KG1 (cell line): Measurements from ENCODE around the gene MRNIP.

Experiments used
- DNase-seq: peaks from one replicate; lab custom pipeline; 2025; lab: John Stamatoyannopoulos, UW

Gene MRNIP

DNA sequence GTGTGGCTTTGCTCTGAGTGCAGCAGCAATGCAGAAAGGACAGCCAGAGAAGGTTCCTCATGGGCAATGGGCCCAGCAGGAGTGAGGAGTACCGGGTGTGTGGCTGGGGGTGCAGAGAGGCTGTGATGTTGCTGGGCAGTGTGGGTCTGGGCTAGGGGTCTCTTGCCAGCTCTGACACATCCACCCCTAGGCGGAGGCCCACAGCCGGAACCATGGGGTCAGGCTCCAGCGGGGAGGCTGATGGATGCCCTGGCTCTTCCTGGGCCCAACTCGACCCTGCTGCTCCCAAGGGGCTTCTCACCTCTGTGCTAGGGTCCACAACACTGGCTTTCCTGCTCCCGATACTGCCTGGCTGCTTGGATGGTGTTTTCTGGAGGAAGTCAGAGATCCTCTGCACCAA is 29.2 kb upstream of the MRNIP start:
- no peak for DNase-seq

DNA sequence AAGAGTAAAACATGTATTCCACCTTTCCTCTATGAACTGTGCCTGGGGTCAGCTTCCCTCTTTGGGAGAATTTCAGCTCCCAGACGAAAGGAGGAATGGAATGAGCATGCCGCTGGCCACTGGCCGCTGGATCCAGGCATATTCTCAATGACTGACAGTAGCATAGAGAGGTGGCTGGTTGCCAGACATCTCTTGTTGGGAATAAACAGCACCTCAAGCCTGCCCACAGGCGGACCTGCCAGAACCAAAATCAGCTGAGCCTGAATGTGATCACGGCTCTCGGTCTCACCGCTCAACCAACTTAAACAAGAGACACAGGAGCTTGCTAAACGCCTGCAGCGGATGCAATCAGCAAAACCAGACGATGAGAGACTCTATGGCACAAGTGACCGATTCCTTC is 28.5 kb upstream of the MRNIP start:
- no peak for DNase-seq

DNA sequence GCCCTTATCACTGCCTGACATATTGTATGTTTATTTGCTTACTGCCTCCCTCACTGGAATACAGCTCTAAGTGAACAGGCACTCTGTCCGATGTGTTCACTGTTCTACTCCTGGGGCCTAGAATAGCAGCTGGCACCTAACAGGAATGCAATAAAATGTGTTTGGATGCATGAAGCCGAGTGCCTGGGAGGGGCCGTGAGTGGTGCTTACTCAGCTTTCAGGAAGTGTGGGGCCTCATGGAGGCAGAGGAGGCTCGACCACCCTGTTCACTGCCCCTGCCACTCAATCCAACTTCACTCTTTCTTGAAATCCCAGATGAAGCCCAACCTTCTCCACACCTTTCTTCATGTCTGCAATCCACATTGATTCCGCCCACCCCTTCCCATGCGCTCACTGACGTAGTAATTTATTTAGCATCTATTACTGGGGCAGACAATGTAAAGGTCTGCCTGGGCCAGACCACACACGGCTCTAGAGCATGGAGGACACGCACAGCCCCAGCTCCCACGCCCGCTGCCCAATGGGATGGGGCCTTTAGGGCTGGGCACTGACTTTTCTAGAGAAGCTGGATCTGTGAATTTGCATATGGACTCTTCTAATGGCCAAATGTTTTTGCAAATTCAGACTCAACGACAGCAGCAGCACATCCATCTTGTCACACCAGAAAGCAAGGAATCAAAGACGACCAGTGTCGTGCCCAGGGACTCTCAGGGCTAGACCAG is 27.7 kb upstream of the MRNIP start:
- DNase-seq = no peak

DNA sequence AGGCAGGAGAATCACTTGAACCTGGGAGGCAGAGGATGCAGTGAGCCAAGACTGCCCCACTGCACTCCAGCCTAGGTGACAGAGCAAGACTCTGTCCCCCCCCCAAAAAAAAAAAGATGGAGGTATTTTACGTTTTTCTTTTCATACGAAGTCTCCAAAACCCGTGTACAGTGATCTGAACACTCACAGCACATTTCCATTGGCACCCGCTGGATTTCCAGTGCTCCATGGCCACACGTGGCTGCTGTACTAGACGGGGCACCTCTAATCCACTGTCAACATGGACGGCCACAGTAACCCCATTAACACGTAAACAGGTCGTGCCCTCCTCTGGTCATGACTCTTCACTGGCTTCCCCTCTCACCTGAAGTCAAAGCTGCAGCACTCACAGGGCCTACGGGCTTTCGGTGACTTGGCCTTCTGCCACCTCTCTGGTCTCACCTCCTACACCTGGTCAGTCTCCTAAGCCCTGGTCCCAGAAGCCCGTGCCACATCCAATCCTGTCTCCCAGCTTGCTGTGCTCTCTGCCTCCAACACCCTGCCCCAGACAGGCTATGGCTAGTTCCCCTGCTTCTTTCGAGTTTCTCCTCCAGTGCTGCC is 27.0 kb upstream of the MRNIP start:
- DNase-seq = no peak

DNA sequence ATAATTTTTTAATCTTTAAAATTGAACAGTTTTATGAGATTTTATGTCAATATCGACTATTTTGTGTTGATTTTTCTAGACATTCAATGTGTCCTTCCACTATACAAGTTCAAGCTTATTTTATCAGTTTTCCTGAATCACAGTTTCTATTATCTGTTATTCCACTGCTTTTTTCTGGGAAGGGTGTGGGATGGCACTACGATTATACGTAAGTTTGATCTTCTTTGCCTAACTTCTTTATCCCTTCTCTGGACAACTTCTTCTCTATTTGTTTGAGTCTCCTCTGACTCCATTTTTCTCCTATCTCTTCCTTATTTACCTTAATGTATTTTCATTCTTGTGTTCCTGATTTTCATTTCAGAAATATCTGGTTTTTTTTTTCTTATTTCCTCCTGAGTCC is 24.5 kb upstream of the MRNIP start:
- no peak for DNase-seq

DNA sequence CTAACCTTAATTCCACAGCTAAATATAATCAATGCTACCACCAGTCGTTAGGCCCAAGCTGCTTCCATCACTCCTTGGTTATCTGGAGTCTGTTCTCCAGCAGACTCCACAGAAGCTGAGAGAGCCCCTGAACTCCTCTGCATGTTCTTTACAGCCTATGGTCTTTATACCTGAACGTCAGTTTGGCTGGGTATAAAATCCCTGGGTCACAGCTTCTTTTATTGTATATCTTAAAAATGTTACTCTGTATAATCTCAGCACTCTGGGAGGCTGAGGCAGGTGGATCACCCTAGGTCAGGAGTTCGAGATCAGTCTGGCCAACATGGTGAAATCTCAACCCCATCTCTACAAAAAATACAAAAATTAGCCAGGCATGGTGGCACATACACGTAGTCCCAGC is 23.7 kb upstream of the MRNIP start:
- no peak for DNase-seq

DNA sequence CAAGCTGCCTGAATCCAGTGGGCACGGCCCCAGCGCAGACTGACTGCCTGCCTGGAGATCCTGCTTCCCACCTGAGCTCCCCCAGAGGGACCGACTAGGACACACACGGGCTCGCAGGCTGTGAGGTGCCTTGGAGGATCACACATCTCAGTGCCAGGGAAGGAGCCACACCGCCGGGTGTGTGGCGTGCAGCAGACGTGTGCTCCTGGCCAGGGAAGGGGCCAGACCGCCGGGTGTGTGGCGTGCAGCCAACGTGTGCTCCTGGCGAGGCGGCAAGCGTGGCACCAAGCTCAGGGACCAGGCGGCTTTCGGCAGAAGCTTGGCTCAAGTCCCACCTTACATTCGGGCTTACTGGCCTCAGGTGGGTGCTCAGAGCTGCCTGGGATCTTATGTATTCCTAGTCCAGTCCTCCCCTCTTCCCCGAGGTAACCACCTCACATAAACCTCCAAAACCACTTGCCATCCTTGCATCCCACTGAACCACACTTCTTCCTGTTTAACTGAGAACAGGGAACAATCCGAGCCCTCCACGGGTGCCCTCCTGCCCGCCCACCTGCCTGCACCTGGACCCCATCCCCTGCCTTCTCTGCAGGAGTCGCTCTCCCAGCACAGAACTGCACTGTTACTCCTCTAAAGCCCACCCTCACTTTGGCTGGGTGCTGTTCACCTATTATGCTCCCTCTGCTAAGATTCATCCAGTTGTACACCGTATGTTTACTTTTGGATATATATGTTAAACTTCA is 22.4 kb upstream of the MRNIP start:
- DNase-seq = no peak

DNA sequence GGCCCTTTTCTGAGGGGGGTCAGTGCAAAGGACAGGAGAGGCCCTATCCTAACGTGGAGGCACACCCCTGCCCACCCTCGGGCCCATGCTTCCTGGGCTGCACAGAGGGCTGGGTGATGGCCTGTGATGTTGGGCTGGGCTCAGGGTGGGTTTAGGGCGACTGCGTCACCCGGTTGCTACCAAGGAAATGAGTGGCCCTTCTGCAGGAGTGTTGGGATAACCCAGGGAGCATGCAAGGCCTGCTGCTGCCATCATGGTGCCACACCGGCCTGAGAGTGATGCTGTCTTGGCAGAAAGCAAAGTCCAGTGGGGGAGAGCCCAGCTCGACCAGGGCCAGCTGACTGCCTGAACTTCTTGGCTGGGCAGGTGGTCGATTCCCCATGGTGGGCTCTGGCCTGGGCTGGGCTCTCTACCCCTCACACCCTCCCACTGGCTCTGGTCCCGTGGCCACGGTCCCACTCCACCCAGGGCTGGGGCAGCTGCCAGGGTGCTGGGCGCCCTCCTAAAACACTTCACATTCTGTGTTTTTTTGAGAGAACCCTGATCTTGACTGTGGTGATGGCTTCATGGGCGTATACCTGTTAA is 21.5 kb upstream of the MRNIP start:
- DNase-seq = no peak

DNA sequence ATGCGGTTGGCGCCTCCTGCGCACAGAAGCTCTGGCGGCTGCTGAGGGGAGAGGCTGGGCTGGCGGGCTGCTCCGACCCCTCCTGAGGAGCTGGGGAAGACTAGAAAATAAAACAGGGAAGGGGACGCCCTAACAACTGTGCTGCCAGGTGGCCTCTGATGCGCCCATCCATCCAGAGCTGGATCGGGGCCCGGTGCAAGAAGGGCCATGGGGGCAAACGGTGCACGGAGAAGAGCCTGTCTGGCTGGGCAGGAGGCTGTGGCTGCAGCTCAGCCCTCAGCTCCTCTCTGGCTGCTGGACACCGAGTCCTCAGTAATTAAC is 21.0 kb upstream of the MRNIP start:
- no peak for DNase-seq

- no peak for DNase-seq
Measured at GRCh38 chr5:179879003-179879689, 20.5 kb upstream of the MRNIP start.

GRCh38 chr5:179878222-179879002 is 19.8 kb upstream of the MRNIP start:
- DNase-seq = no peak

GRCh38 chr5:179876610-179876952 is 18.0 kb upstream of the MRNIP start:
- no peak for DNase-seq

DNA sequence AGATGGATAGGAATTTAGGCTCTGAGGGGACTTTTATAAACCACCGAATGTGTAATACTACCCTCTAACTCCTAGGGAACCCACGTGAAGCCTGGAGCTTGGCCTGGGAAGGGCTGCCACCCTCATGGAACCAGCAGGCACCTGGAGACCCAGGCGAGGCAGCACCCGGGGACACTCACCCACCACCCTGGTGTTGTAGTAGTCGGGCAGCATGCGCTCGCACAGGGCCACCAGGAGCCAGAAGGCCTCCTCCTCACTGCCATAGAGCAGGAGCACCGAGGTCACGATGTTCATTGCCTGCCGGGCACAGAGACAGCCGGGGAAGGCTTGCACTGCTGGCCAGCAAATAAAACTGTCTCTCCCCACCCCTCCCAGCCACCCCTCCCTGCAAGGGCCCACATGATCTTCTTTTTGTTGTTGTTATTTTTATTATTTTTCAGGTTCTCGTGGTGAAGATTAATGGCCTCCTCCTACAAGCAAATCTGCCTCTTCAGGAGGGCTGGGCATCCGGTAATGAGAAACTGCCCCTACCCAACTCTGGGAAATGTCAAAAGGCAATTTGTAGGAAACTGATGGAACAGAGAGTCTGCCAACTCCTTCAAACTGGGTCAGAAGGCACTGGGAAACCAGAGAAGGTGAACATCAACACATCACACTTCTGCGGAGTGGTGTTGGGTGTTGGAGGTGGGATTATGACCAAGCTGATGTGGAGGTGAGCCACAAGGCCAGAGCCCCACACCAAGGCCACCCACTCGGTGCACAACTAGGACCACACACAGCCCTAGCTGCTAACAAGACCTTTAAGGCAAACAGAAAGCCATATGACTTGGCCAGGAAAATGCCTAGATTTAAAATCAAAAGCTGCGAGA is 17.4 kb upstream of the MRNIP start:
- no peak for DNase-seq

DNA sequence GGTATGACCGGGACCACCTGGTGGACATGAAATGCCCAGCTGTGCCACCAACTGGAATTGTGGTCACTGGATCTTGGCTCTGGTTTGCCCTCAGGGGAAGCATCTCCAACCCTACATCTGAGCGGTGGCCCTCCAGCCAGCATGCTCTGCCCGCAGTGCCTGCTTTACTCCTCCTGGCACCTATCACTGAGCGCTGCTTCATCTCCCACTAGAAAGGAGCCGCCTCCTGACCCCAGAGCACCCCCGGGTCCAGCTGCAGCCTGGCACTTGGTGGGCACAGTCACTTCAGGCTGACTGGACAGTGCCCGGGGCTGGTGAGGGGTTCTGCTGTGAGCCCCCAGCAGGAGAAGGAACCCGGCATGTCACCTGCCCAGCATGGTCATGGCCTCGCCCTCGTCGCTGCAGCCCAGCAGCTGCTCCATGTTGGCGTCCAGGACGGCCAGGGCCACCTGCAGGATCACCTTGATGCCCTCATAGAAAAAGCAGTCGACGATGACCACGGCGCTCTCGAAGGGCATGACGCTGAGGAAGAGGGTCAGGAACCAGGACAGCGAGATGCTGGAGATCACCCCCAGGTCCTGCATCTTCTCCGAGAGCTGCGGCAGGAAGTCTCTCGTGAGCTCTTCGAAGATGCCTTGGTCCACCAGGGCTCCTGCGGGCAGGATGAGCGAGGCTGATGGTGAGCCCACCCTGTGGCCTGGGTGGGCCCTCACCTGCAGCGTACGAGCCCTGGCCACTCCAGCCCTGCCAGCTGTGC is 16.1 kb upstream of the MRNIP start:
- DNase-seq = no peak

- DNase-seq = no peak
Measured at GRCh38 chr5:179874136-179874535, 15.5 kb upstream of the MRNIP start.

GRCh38 chr5:179873588-179874110 is 15.0 kb upstream of the MRNIP start:
- DNase-seq = no peak

- no peak for DNase-seq
Measured at GRCh38 chr5:179872828-179873575, 14.4 kb upstream of the MRNIP start.

- DNase-seq = no peak
Measured at GRCh38 chr5:179872055-179872827, 13.6 kb upstream of the MRNIP start.
